PC-9 (cell line): ENCODE data around the gene HSD3B2. TPM values are rescaled to one million over a fixed set of nuclear protein-coding genes. Genes with fewer than 3 reads are reported as not detected.

Source experiments
- BruUV-seq: library from RNA; stranded (reverse); fragments of 400-500 nt; replicated peaks from 2 replicates; lab custom pipeline; 2021; lab: Mats Ljungman, UMichigan
- CTCF ChIA-PET: fragments of 300-600 bp; sonication (Branson Sonifier 250); formaldehyde crosslinking; loops from one replicate; lab custom pipeline; 2022; ENCODE audit warnings: antibody characterized with exemption; lab: Charles Lee
- POLR2A ChIA-PET: fragments of 300-600 bp; sonication (Branson Sonifier 250); formaldehyde crosslinking; loops from one replicate; lab custom pipeline; 2022; ENCODE audit warnings: antibody characterized with exemption; ENCODE audit not compliant: unreplicated experiment; lab: Charles Lee
- DNase-seq, 2 experiments: peaks; one replicate each; pipeline versions ENCODE4 v3.0.0 to v3.0.0-alpha.2; 2015 to 2022; ENCODE audit warnings: mixed read lengths in 1 of 2
- H2AFZ ChIP-seq: fragments of 200-600 bp; sonication (generic); 2 replicates; pipeline ENCODE4 v1.8.1; 2017; ENCODE audit warnings: antibody characterized with exemption
- H3F3A ChIP-seq: fragments of 200-600 bp; sonication (generic); 2 replicates; pipeline ENCODE4 v1.8.1; 2017; ENCODE audit warnings: antibody characterized with exemption, mild to moderate bottlenecking, low read depth; ENCODE audit not compliant: insufficient read depth
- H3K27ac ChIP-seq: fragments of 200-600 bp; sonication (generic); 2 replicates; pipeline ENCODE4 v1.6.1; 2016; ENCODE audit warnings: mixed run types
- H3K27me3 ChIP-seq: fragments of 200-600 bp; sonication (generic); 2 replicates; pipeline ENCODE4 v1.6.1; 2016; ENCODE audit warnings: low read depth, mixed run types; ENCODE audit not compliant: insufficient read depth
- H3K36me3 ChIP-seq: fragments of 200-600 bp; sonication (generic); 2 replicates; pipeline ENCODE4 v1.6.1; 2016; ENCODE audit warnings: low read depth, mixed run types
- H3K4me1 ChIP-seq: fragments of 200-600 bp; sonication (generic); replicated peaks from 2 replicates; pipeline ENCODE4 v1.6.1; 2016; ENCODE audit warnings: mixed run types; ENCODE audit not compliant: insufficient read depth
- H3K4me2 ChIP-seq: fragments of 200-600 bp; sonication (generic); 2 replicates; pipeline ENCODE4 v1.6.1; 2017; ENCODE audit warnings: mixed run types
- H3K4me3 ChIP-seq: fragments of 200-600 bp; sonication (generic); 2 replicates; pipeline ENCODE4 v1.6.1; 2016; ENCODE audit warnings: mixed run types
- H3K79me2 ChIP-seq: fragments of 200-600 bp; sonication (generic); 2 replicates; pipeline ENCODE4 v1.6.1; 2017; ENCODE audit warnings: low read depth, mixed run types
- H3K9me2 ChIP-seq: fragments of 200-600 bp; sonication (generic); 2 replicates; pipeline ENCODE4 v1.8.1; 2017; ENCODE audit warnings: mild to moderate bottlenecking; ENCODE audit not compliant: insufficient read depth
- H3K9me3 ChIP-seq: fragments of 200-600 bp; sonication (generic); 2 replicates; pipeline ENCODE4 v1.8.1; 2016; ENCODE audit warnings: low read depth; ENCODE audit not compliant: insufficient read depth
- H4K20me1 ChIP-seq: fragments of 200-600 bp; sonication (generic); 2 replicates; pipeline ENCODE4 v1.8.1; 2017; ENCODE audit not compliant: insufficient read depth
- CTCF ChIP-seq: fragments of 200-600 bp; sonication (generic); conservative IDR thresholded peaks from 2 replicates; pipeline ENCODE4 v1.6.1; 2017; ENCODE audit warnings: mixed run types, antibody characterized with exemption, mild to moderate bottlenecking, moderate library complexity
- EZH2 ChIP-seq: fragments of 200-600 bp; sonication (generic); IDR thresholded peaks from 2 replicates; pipeline ENCODE4 v1.8.0; 2017; ENCODE audit warnings: antibody characterized with exemption, low read depth
- intact Hi-C: fragments of 100-400 bp; cut with micrococcal nuclease; formaldehyde crosslinking; loops from one replicate; pipeline ENCODE4 v1.10.0; 2022; ENCODE audit not compliant: unreplicated experiment
- total RNA-seq: library from RNA; stranded (reverse); gene quantifications from 2 replicates; pipeline ENCODE4 v1.2.3, GENCODE V29; 2021

Gene HSD3B2
- total RNA-seq, 1 experiment from 2014 or later = not detected

GRCh38 chr1:119409731-119410130 lies 5.2 kb upstream of the HSD3B2 start:
- Histone ChIP-seq H3K9me2 (no peaks in the 10 kb centered on the region), H3K4me3 (no peak overlapping the region), H3K79me2 (no peaks in the 10 kb centered on the region), H3K4me2 (no peak overlapping the region), H2AFZ (no peak overlapping the region), H4K20me1 (no peaks in the 10 kb centered on the region), H3K9me3 (no peaks in the 10 kb centered on the region), H3F3A (no peaks in the 10 kb centered on the region), H3K27ac (no peak overlapping the region), H3K4me1 (no peaks in the 10 kb centered on the region), H3K36me3 (no peaks in the 10 kb centered on the region), H3K27me3 (peaks cover 1% of the 10 kb centered on the region; the same call in 1 of the 2 replicates)
- intact Hi-C loops = no loop called here
- DNase-seq = no peak
- no TSS peak for BruUV-seq
- POLR2A ChIA-PET = no interaction called here
- TF ChIP-seq CTCF = no peak
- no peak for TF ChIP-seq EZH2
- CTCF ChIA-PET = no interaction called here

GRCh38 chr1:119410961-119411360 lies 4.0 kb upstream of the HSD3B2 start:
- ChIA-PET CTCF (no interaction called here), POLR2A (no interaction called here)
- H3F3A ChIP-seq = no peaks in the 10 kb centered on the region
- no peak overlapping the region for H3K4me2 ChIP-seq
- no peaks in the 10 kb centered on the region for H3K9me3 ChIP-seq
- no peaks in the 10 kb centered on the region for H3K79me2 ChIP-seq
- DNase-seq = no peak
- intact Hi-C loops = no loop called here
- no peaks in the 10 kb centered on the region for H3K27me3 ChIP-seq
- TF ChIP-seq EZH2 = no peak
- TF ChIP-seq CTCF = no peak
- H3K9me2 ChIP-seq = no peaks in the 10 kb centered on the region
- no peak overlapping the region for H2AFZ ChIP-seq
- H3K4me3 ChIP-seq = no peak overlapping the region
- no peaks in the 10 kb centered on the region for H3K36me3 ChIP-seq
- no peaks in the 10 kb centered on the region for H4K20me1 ChIP-seq
- no peak overlapping the region for H3K27ac ChIP-seq
- H3K4me1 ChIP-seq = no peaks in the 10 kb centered on the region
- no TSS peak for BruUV-seq

- Histone ChIP-seq H4K20me1 (no peaks in the 10 kb centered on the region), H3K4me1 (no peaks in the 10 kb centered on the region), H3K36me3 (no peaks in the 10 kb centered on the region), H3K4me3 (no peak overlapping the region), H3K79me2 (no peaks in the 10 kb centered on the region), H2AFZ (no peak overlapping the region), H3F3A (no peaks in the 10 kb centered on the region), H3K4me2 (no peak overlapping the region), H3K9me2 (no peaks in the 10 kb centered on the region), H3K27me3 (no peaks in the 10 kb centered on the region), H3K9me3 (no peaks in the 10 kb centered on the region), H3K27ac (no peak overlapping the region)
- BruUV-seq = no TSS peak
- ChIA-PET CTCF (no interaction called here), POLR2A (no interaction called here)
- intact Hi-C loops = no loop called here
- DNase-seq = no peak
- no peak for TF ChIP-seq CTCF
- no peak for TF ChIP-seq EZH2
Measured at GRCh38 chr1:119416006-119416640, 1.2 kb downstream of the HSD3B2 start.
